Medulla oblongata (tissue), 1 donor: ENCODE measurements around the gene CASS4.

Experiments used
- DNase-seq: peaks from one replicate; pipeline ENCODE4 v3.0.0-alpha.2; 2015; ENCODE audit errors: extremely low spot score

CASS4 gene

GRCh38 chr20:56443654-56444540 lies 31.8 kb downstream of the CASS4 start:
- no peak for DNase-seq

GRCh38 chr20:56445130-56445529 lies 33.1 kb downstream of the CASS4 start:
- DNase-seq, result no peak

GRCh38 chr20:56445540-56445939 lies 33.5 kb downstream of the CASS4 start:
- no peak for DNase-seq

GRCh38 chr20:56447227-56447626 lies 35.2 kb downstream of the CASS4 start:
- DNase-seq, result no peak

- DNase-seq, result no peak
Measured at GRCh38 chr20:56449459-56449858, 37.4 kb downstream of the CASS4 start.

GRCh38 chr20:56451056-56451765 lies 39.2 kb downstream of the CASS4 start:
- DNase-seq, result no peak

- DNase-seq, result no peak
Measured at GRCh38 chr20:56453352-56453751, 41.3 kb downstream of the CASS4 start.

GRCh38 chr20:56454754-56455153 lies 42.7 kb downstream of the CASS4 start:
- DNase-seq, result no peak

- DNase-seq, result no peak
Measured at GRCh38 chr20:56458206-56458821, 46.3 kb downstream of the CASS4 start.

- DNase-seq, result no peak
Measured at GRCh38 chr20:56460459-56460858, 48.4 kb downstream of the CASS4 start.

- DNase-seq, result no peak
Measured at GRCh38 chr20:56461576-56461975, 49.5 kb downstream of the CASS4 start.

- DNase-seq, result no peak
Measured at GRCh38 chr20:56463428-56463827, 51.4 kb downstream of the CASS4 start.

- DNase-seq, result peak; percentile 67
Measured at GRCh38 chr20:56465997-56466396, 53.9 kb downstream of the CASS4 start.

GRCh38 chr20:56467968-56468315 lies 55.9 kb downstream of the CASS4 start:
- DNase-seq, result no peak

GRCh38 chr20:56468316-56469076 lies 56.4 kb downstream of the CASS4 start, which contains the start of gene RTF2:
TSS of gene RTF2 (plus strand) at chr20:56468627. CDS start at chr20:56468698, 71 bp downstream.
- peak; percentile 93 for DNase-seq

- DNase-seq, result no peak
Measured at GRCh38 chr20:56469077-56469449, 57.0 kb downstream of the CASS4 start.

- peak; percentile 73 for DNase-seq
Measured at GRCh38 chr20:56483970-56484369, 71.9 kb downstream of the CASS4 start.

GRCh38 chr20:56487216-56487615 lies 75.2 kb downstream of the CASS4 start:
- DNase-seq, result peak; percentile 35

GRCh38 chr20:56488566-56488965 lies 76.5 kb downstream of the CASS4 start:
- no peak for DNase-seq

- DNase-seq, result no peak
Measured at GRCh38 chr20:56501116-56501515, 89.1 kb downstream of the CASS4 start.

GRCh38 chr20:56503916-56504315 lies 91.9 kb downstream of the CASS4 start:
- DNase-seq, result no peak
